Neural progenitor cell (in vitro differentiated cells): ENCODE measurements around the gene COPA. TPM values are rescaled to one million over a fixed set of nuclear protein-coding genes. Genes with fewer than 3 reads are reported as not detected.
A peak's percentile ranks its signal among the peaks of the same experiment; 100 is the strongest.

Experiments used
- DNase-seq: peaks from one replicate; pipeline ENCODE4 v3.0.0-alpha.2; 2016; ENCODE audit warnings: low spot score
- H2AFZ ChIP-seq: fragments of 200-600 bp; sonication (generic); replicated peaks from 2 replicates; pipeline ENCODE4 v1.6.1; 2016; ENCODE audit warnings: antibody characterized with exemption
- H3F3A ChIP-seq: fragments of 200-600 bp; sonication (generic); 2 replicates; pipeline ENCODE4 v1.6.1; 2016; ENCODE audit warnings: antibody characterized with exemption, low read depth
- H3K27ac ChIP-seq: fragments of 200-600 bp; sonication (generic); 2 replicates; pipeline ENCODE4 v1.5.1; 2016; ENCODE audit warnings: mild to moderate bottlenecking
- H3K27me3 ChIP-seq: fragments of 200-600 bp; sonication (generic); 2 replicates; pipeline ENCODE4 v1.6.1; 2016; ENCODE audit warnings: mild to moderate bottlenecking, moderate library complexity
- H3K36me3 ChIP-seq: fragments of 200-600 bp; sonication (generic); 2 replicates; pipeline ENCODE4 v1.5.1; 2016
- H3K4me1 ChIP-seq: fragments of 200-600 bp; sonication (generic); 2 replicates; pipeline ENCODE4 v1.6.1; 2016; ENCODE audit warnings: mixed run types
- H3K4me2 ChIP-seq: fragments of 200-600 bp; sonication (generic); 2 replicates; pipeline ENCODE4 v1.6.1; 2016
- H3K4me3 ChIP-seq: fragments of 200-600 bp; sonication (generic); 2 replicates; pipeline ENCODE4 v1.5.1; 2016
- H3K79me2 ChIP-seq: fragments of 200-600 bp; sonication (generic); 2 replicates; pipeline ENCODE4 v1.6.1; 2016; ENCODE audit warnings: low read depth
- H3K9ac ChIP-seq: fragments of 200-600 bp; sonication (generic); 2 replicates; pipeline ENCODE4 v1.6.1; 2016
- H3K9me3 ChIP-seq: fragments of 200-600 bp; sonication (generic); 2 replicates; pipeline ENCODE4 v1.5.1; 2016; ENCODE audit warnings: low read depth
- H4K20me1 ChIP-seq: fragments of 200-600 bp; sonication (generic); 2 replicates; pipeline ENCODE4 v1.6.1; 2016; ENCODE audit warnings: low read depth
- H3K27ac Mint-ChIP-seq: 3 replicates; pipeline ENCODE4 v1.8.0; 2021; ENCODE audit warnings: mixed read lengths
- H3K27me3 Mint-ChIP-seq: 2 replicates; pipeline ENCODE4 v1.8.0; 2022; ENCODE audit warnings: low read depth, mild to moderate bottlenecking, inconsistent platforms, moderate library complexity, mixed read lengths; ENCODE audit not compliant: insufficient read depth
- H3K36me3 Mint-ChIP-seq: 3 replicates; pipeline ENCODE4 v1.8.0; 2021; ENCODE audit warnings: mixed read lengths
- H3K4me1 Mint-ChIP-seq: 3 replicates; pipeline ENCODE4 v1.8.0; 2021; ENCODE audit warnings: mixed read lengths
- H3K4me3 Mint-ChIP-seq: 3 replicates; pipeline ENCODE4 v1.8.0; 2021; ENCODE audit warnings: mild to moderate bottlenecking, moderate library complexity, mixed read lengths
- H3K9me3 Mint-ChIP-seq: 3 replicates; pipeline ENCODE4 v1.8.0; 2020; ENCODE audit warnings: mixed read lengths
- EZH2 ChIP-seq: fragments of 200-600 bp; sonication (generic); IDR thresholded peaks from 2 replicates; pipeline ENCODE4 v1.6.1; 2017; ENCODE audit warnings: antibody characterized with exemption, mild to moderate bottlenecking, moderate library complexity
- EZH2phosphoT487 ChIP-seq: fragments of 200-600 bp; sonication (generic); IDR thresholded peaks from 2 replicates; pipeline ENCODE4 v1.6.1; 2017; ENCODE audit warnings: antibody characterized with exemption
- total RNA-seq: library from RNA; depleted of rRNA; stranded (reverse); fragments of >200 nt; gene quantifications from 2 replicates; pipeline ENCODE4 v1.2.3, GENCODE V29; 2015; ENCODE audit warnings: low replicate concordance
- TF ChIP-seq, protein P1 (sequence below): fragments of 200-600 bp; sonication (generic); IDR thresholded peaks from 2 replicates; pipeline ENCODE4 v1.5.1; 2017; ENCODE audit warnings: antibody characterized with exemption, mild to moderate bottlenecking

The COPA gene
- total RNA-seq, 1 donor from 2014 or later, result 82.6 TPM

DNA sequence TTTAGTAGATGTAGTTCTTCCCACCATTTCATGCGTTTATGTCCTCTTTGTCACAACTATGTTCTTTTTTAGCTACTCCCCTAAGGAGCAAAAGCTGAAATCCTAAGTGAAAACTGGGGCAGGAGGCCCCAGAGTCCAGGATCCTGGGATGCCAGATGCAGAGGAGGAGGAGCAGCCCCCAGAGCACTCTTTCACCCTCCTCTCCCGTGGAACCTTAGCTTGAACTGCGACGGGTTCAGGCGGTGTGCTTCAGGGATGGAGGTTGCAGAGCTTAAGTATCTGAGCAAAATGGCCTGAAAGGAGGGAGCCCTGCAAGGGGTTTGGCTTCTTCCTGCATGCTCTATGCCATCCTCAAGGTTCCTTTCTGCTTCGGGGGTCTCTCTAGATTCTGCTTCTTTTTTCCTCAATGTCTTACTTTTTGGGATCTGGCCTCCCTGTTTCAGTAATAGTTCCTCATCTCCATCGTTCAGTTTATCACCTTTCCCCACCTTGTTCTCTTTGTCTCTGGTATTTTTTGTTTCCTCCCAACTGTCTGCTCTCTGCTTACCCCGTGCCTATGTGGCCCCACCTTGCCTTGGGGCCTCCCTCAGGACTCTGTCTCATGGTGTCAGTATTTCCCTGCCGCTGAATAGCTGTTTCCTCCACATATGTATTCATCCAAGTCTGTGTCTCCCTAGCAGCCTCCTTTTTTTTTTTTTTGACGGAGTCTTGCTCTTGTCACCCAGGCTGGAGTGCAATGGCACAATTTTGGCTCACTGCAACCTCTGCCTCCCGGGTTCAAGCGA, 21.1 kb upstream of the COPA start:
- H3K36me3 ChIP-seq, result no peaks in the 10 kb centered on the region
- H3K9ac ChIP-seq, result no peak overlapping the region
- no peaks in the 10 kb centered on the region for H3K79me2 ChIP-seq
- no peak for DNase-seq
- no peak overlapping the region for H3K27ac ChIP-seq
- Mint-ChIP-seq H3K36me3 (peaks cover 2% of the 10 kb centered on the region), H3K4me3 (peak overlapping the region; percentile 4), H3K9me3 (no peaks in the 10 kb centered on the region), H3K27me3 (peaks cover 8% of the 10 kb centered on the region), H3K4me1 (peaks cover 38% of the 10 kb centered on the region), H3K27ac (peak overlapping the region; percentile 13)
- H3F3A ChIP-seq, result peaks cover 17% of the 10 kb centered on the region
- TF ChIP-seq, protein P1, sequence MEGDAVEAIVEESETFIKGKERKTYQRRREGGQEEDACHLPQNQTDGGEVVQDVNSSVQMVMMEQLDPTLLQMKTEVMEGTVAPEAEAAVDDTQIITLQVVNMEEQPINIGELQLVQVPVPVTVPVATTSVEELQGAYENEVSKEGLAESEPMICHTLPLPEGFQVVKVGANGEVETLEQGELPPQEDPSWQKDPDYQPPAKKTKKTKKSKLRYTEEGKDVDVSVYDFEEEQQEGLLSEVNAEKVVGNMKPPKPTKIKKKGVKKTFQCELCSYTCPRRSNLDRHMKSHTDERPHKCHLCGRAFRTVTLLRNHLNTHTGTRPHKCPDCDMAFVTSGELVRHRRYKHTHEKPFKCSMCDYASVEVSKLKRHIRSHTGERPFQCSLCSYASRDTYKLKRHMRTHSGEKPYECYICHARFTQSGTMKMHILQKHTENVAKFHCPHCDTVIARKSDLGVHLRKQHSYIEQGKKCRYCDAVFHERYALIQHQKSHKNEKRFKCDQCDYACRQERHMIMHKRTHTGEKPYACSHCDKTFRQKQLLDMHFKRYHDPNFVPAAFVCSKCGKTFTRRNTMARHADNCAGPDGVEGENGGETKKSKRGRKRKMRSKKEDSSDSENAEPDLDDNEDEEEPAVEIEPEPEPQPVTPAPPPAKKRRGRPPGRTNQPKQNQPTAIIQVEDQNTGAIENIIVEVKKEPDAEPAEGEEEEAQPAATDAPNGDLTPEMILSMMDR, result no peak
- TF ChIP-seq EZH2, result no peak
- TF ChIP-seq EZH2phosphoT487, result no peak
- no peak overlapping the region for H3K4me3 ChIP-seq
- no peak overlapping the region for H2AFZ ChIP-seq
- H3K4me1 ChIP-seq, result peaks cover 22% of the 10 kb centered on the region
- no peak overlapping the region for H3K4me2 ChIP-seq
- no peaks in the 10 kb centered on the region for H3K27me3 ChIP-seq
- H4K20me1 ChIP-seq, result no peaks in the 10 kb centered on the region
- no peaks in the 10 kb centered on the region for H3K9me3 ChIP-seq

DNA sequence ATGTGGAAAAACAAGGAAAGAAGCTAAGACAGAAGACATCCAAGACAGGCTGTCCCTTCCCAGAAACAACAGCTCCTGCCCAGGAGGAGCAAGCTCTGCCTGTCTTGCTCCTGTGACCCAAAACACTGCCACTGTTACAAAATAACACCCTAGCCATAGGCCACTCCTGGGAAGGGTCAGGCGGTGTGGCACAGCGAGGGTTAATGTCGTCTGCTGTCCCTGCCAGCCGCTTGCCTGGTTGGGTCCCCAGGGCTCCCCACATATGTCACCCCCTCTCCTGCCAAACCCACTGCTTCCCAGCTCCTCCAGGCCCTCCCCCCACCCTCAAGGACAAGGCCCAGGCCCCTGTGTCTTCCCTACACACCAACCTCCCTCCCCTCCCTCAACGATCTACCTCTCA, 20.0 kb upstream of the COPA start:
- H2AFZ ChIP-seq, result peak overlapping the region; percentile 69
- DNase-seq, result no peak
- peaks cover 38% of the 10 kb centered on the region for H3K4me1 Mint-ChIP-seq
- H3F3A ChIP-seq, result peaks cover 17% of the 10 kb centered on the region
- H3K36me3 ChIP-seq, result no peaks in the 10 kb centered on the region
- no peaks in the 10 kb centered on the region for H3K27me3 ChIP-seq
- H3K4me1 ChIP-seq, result peaks cover 22% of the 10 kb centered on the region
- peak overlapping the region; percentile 19 for H3K4me3 Mint-ChIP-seq
- peak overlapping the region; percentile 79 for H3K27ac ChIP-seq
- H3K27me3 Mint-ChIP-seq, result peaks cover 8% of the 10 kb centered on the region
- no peaks in the 10 kb centered on the region for H3K79me2 ChIP-seq
- H3K9me3 Mint-ChIP-seq, result no peaks in the 10 kb centered on the region
- H3K27ac Mint-ChIP-seq, result peak overlapping the region; percentile 98
- H3K36me3 Mint-ChIP-seq, result peaks cover 11% of the 10 kb centered on the region
- no peak overlapping the region for H3K4me3 ChIP-seq
- H3K9me3 ChIP-seq, result no peaks in the 10 kb centered on the region
- H4K20me1 ChIP-seq, result no peaks in the 10 kb centered on the region
- H3K4me2 ChIP-seq, result peak overlapping the region; percentile 61
- H3K9ac ChIP-seq, result no peak overlapping the region
- TF ChIP-seq, protein P1, result no peak
- no peak for TF ChIP-seq EZH2
- TF ChIP-seq EZH2phosphoT487, result no peak

DNA sequence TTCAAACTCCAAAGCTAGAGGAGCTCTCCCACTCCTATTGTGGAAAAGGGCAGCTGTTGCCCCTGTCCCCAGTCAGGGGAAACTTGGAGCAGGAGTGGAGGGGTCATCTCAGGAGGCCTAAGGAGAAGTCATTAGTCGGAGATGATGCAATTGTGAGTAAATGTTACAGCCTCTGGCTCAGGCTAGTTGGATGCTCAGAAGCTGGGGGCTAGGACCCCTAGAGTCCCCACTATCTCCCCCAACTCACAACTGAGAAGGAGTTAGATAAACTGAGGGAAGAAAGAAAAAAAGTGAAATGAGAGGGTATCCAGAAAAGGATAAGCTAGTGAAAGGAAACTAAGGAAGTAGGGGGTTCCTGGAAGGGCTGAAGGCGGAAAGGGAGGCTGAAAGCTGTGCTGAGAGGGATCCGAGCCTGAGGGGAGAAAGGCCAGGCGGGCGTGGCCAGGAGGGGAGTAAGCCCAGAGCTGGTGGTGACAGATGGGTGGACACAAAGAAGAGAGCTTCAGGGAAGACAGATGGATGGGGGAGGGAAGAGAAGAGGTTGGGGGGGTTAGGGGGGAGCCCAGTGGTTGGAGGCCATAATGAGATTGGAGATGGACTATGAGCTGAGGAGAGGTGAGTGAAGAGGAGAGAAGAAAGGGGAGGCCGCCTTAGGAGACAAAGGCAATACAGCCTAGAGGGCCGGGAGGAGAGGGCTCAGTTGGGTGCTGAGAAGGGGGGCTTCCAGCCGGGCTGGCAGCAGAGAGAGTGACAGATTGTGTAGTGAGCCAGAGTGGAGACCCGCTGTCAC, 19.3 kb upstream of the COPA start:
- Histone ChIP-seq H2AFZ (peak overlapping the region; percentile 69), H3K27ac (peak overlapping the region; percentile 79), H3K27me3 (no peaks in the 10 kb centered on the region), H3K4me2 (peak overlapping the region; percentile 61), H4K20me1 (no peaks in the 10 kb centered on the region), H3K9me3 (no peaks in the 10 kb centered on the region), H3K4me1 (peaks cover 22% of the 10 kb centered on the region), H3F3A (peaks cover 17% of the 10 kb centered on the region), H3K9ac (peak overlapping the region; percentile 6), H3K79me2 (no peaks in the 10 kb centered on the region), H3K36me3 (no peaks in the 10 kb centered on the region), H3K4me3 (no peak overlapping the region)
- Mint-ChIP-seq H3K27ac (peak overlapping the region; percentile 98), H3K4me3 (peak overlapping the region; percentile 18), H3K36me3 (peaks cover 14% of the 10 kb centered on the region), H3K27me3 (peaks cover 8% of the 10 kb centered on the region), H3K9me3 (no peaks in the 10 kb centered on the region), H3K4me1 (peaks cover 36% of the 10 kb centered on the region)
- peak; percentile 62 for DNase-seq
- TF ChIP-seq, protein P1, result no peak
- TF ChIP-seq EZH2 (no peak), EZH2phosphoT487 (no peak)
